Calu3 (cell line): ENCODE measurements around the gene PREX1. TPM values are rescaled to one million over a fixed set of nuclear protein-coding genes. Genes with fewer than 3 reads are reported as not detected.

ENCODE experiments used
- BruUV-seq: library from RNA; stranded (reverse); fragments of 400-500 nt; replicated peaks from 2 replicates; lab custom pipeline; 2021; lab: Mats Ljungman, UMichigan
- CTCF ChIA-PET: fragments of 300-600 bp; sonication (Branson Sonifier 250); formaldehyde crosslinking; loops from one replicate; lab custom pipeline; 2022; ENCODE audit warnings: antibody characterized with exemption; lab: Charles Lee
- DNase-seq: peaks from one replicate; pipeline ENCODE4 v3.0.0; 2022
- H3K27ac Mint-ChIP-seq: one replicate; pipeline ENCODE4 v1.8.0; 2022; ENCODE audit warnings: mixed read lengths; ENCODE audit not compliant: unreplicated experiment
- H3K27me3 Mint-ChIP-seq: one replicate; pipeline ENCODE4 v1.8.0; 2022; ENCODE audit warnings: mixed read lengths; ENCODE audit not compliant: unreplicated experiment
- H3K36me3 Mint-ChIP-seq: one replicate; pipeline ENCODE4 v1.8.0; 2022; ENCODE audit warnings: mild to moderate bottlenecking, moderate library complexity, mixed read lengths; ENCODE audit not compliant: insufficient read depth, unreplicated experiment
- H3K4me1 Mint-ChIP-seq: one replicate; pipeline ENCODE4 v1.8.0; 2022; ENCODE audit warnings: mild to moderate bottlenecking, low read depth, mixed read lengths; ENCODE audit not compliant: unreplicated experiment
- H3K4me3 Mint-ChIP-seq: one replicate; pipeline ENCODE4 v1.8.0; 2022; ENCODE audit warnings: mild to moderate bottlenecking, low read depth, moderate library complexity, mixed read lengths; ENCODE audit not compliant: unreplicated experiment
- H3K9me3 Mint-ChIP-seq: one replicate; pipeline ENCODE4 v1.8.0; 2022; ENCODE audit warnings: low read depth, mixed read lengths; ENCODE audit not compliant: unreplicated experiment
- CTCF ChIP-seq: fragments of 200-600 bp; IDR thresholded peaks from one replicate; pipeline ENCODE4 v1.8.0; 2022; ENCODE audit warnings: antibody characterized with exemption; ENCODE audit not compliant: unreplicated experiment
- intact Hi-C: fragments of 100-400 bp; cut with micrococcal nuclease; formaldehyde crosslinking; loops from one replicate; pipeline ENCODE4 v1.10.0; 2022; ENCODE audit not compliant: unreplicated experiment
- total RNA-seq: library from RNA; stranded (reverse); gene quantifications from 2 replicates; pipeline ENCODE4 v1.2.3, GENCODE V29; 2022

PREX1 gene
- total RNA-seq, 1 experiment from 2014 or later = 0.31 TPM

- Mint-ChIP-seq H3K9me3 (peaks cover 6% of the 10 kb centered on the region), H3K36me3 (no peaks in the 10 kb centered on the region), H3K4me1 (no peaks in the 10 kb centered on the region), H3K27ac (no peak overlapping the region), H3K4me3 (no peak overlapping the region), H3K27me3 (peaks cover 46% of the 10 kb centered on the region)
- no TSS peak for BruUV-seq
- CTCF ChIA-PET = interaction anchor here (1.0 to 1.3 kb wide), 2 partner anchors 13 to 235 kb away, joined by 4 to 5 read pairs; no protein-coding TSS in a partner anchor
- intact Hi-C loops = no loop called here
- no peak for TF ChIP-seq CTCF
- no peak for DNase-seq
Measured at GRCh38 chr20:48607544-48607865, 220.3 kb downstream of the PREX1 start.

- CTCF ChIA-PET = interaction anchor here (1.0 to 1.3 kb wide), 2 partner anchors 14 to 234 kb away, joined by 4 to 5 read pairs; no protein-coding TSS in a partner anchor
- H3K4me3 Mint-ChIP-seq = no peak overlapping the region
- peaks cover 50% of the 10 kb centered on the region for H3K27me3 Mint-ChIP-seq
- BruUV-seq = no TSS peak
- no peaks in the 10 kb centered on the region for H3K36me3 Mint-ChIP-seq
- DNase-seq = no peak
- peaks cover 7% of the 10 kb centered on the region for H3K9me3 Mint-ChIP-seq
- H3K4me1 Mint-ChIP-seq = no peaks in the 10 kb centered on the region
- intact Hi-C loops = no loop called here
- TF ChIP-seq CTCF = no peak
- no peak overlapping the region for H3K27ac Mint-ChIP-seq
Measured at GRCh38 chr20:48606841-48607543, 220.8 kb downstream of the PREX1 start.

- no peak for DNase-seq
Measured at GRCh38 chr20:48606172-48606840, 221.5 kb downstream of the PREX1 start.

More at GRCh38 chr20:48606172-48606840, 221.5 kb downstream of the PREX1 start:
- CTCF ChIA-PET = interaction anchor here (0.5 kb wide), 1 partner anchor 404 kb away, joined by 3 read pairs; no protein-coding TSS in a partner anchor
- Mint-ChIP-seq H3K27me3 (peaks cover 56% of the 10 kb centered on the region), H3K9me3 (peaks cover 7% of the 10 kb centered on the region), H3K4me1 (no peaks in the 10 kb centered on the region), H3K4me3 (no peak overlapping the region), H3K27ac (no peak overlapping the region), H3K36me3 (no peaks in the 10 kb centered on the region)
- TF ChIP-seq CTCF = no peak
- intact Hi-C loops = no loop called here
- BruUV-seq = no TSS peak
